GM18499 (cell line): Measurements from ENCODE around the gene KIAA1210.
A peak's percentile ranks its signal among the peaks of the same experiment; 100 is the strongest.

ENCODE experiments used
- ATAC-seq: cut with Tn5 transposase; IDR thresholded peaks from one replicate; pipeline ENCODE4 v1.9.1; 2021; ENCODE audit warnings: moderate number of reproducible peaks; ENCODE audit not compliant: insufficient read depth, unreplicated experiment

The KIAA1210 gene

GRCh38 chrX:119094819-119095218 lies 32.8 kb downstream of the KIAA1210 start:
- ATAC-seq: no peak

- ATAC-seq: no peak
These were observed 33.4 kb downstream of the KIAA1210 start for GRCh38 chrX:119093991-119094735.

GRCh38 chrX:119090627-119091026 lies 37.0 kb downstream of the KIAA1210 start:
- ATAC-seq: no peak

- ATAC-seq: no peak
These were observed 38.0 kb downstream of the KIAA1210 start for GRCh38 chrX:119089619-119090018.

- no peak for ATAC-seq
These were observed 40.5 kb downstream of the KIAA1210 start for GRCh38 chrX:119087121-119087520.

- ATAC-seq: no peak
These were observed 42.8 kb downstream of the KIAA1210 start for GRCh38 chrX:119084766-119085165.

- ATAC-seq: no peak
These were observed 45.3 kb downstream of the KIAA1210 start for GRCh38 chrX:119082278-119082677.

GRCh38 chrX:119075270-119076025 lies 52.2 kb downstream of the KIAA1210 start:
- no peak for ATAC-seq

GRCh38 chrX:119073911-119074310 lies 53.7 kb downstream of the KIAA1210 start:
- no peak for ATAC-seq

GRCh38 chrX:119073200-119073905 lies 54.3 kb downstream of the KIAA1210 start:
- ATAC-seq: no peak

- ATAC-seq: no peak
These were observed 54.9 kb downstream of the KIAA1210 start, which contains the start of gene CT47C1 for GRCh38 chrX:119072744-119073143. TSS of gene CT47C1 (plus strand) at chrX:119072993. CDS start at chrX:119073226, 233 bp downstream.

GRCh38 chrX:119071381-119071780 lies 56.2 kb downstream of the KIAA1210 start:
- peak; percentile 60 for ATAC-seq

- ATAC-seq: no peak
These were observed 57.9 kb downstream of the KIAA1210 start for GRCh38 chrX:119069762-119070161.

GRCh38 chrX:119069128-119069527 lies 58.5 kb downstream of the KIAA1210 start:
- ATAC-seq: no peak

- no peak for ATAC-seq
These were observed 60.4 kb downstream of the KIAA1210 start for GRCh38 chrX:119067023-119067739.

GRCh38 chrX:119063428-119063827 lies 64.2 kb downstream of the KIAA1210 start:
- no peak for ATAC-seq

- ATAC-seq: no peak
These were observed 64.8 kb downstream of the KIAA1210 start for GRCh38 chrX:119062750-119063374.

- no peak for ATAC-seq
These were observed 71.9 kb downstream of the KIAA1210 start for GRCh38 chrX:119055687-119056086.

GRCh38 chrX:119045884-119046283 lies 81.7 kb downstream of the KIAA1210 start:
- ATAC-seq: no peak

GRCh38 chrX:119042996-119043395 lies 84.6 kb downstream of the KIAA1210 start:
- no peak for ATAC-seq
